Large intestine (tissue), 3 donors: ENCODE measurements around the gene SH3RF3. TPM values are rescaled to one million over a fixed set of nuclear protein-coding genes. Genes with fewer than 3 reads are reported as not detected.
"Not testable (repeated sequence)": the region's sequence is repeated elsewhere in the genome, so short reads cannot be mapped to it uniquely, and the experiment has no call there.

ENCODE experiments used
- DNase-seq, 2 donors: peaks; one replicate each; pipeline versions ENCODE4 v3.0.0 to v3.0.0-alpha.2; 2013
- H3K27ac ChIP-seq: one replicate; pipeline ENCODE4 v1.5.1; 2013; ENCODE audit warnings: low read length
- H3K27me3 ChIP-seq: 2 replicates; pipeline ENCODE4 v1.6.1; 2013; ENCODE audit warnings: low read length; ENCODE audit not compliant: control insufficient read depth, insufficient read depth
- H3K36me3 ChIP-seq: 2 replicates; pipeline ENCODE4 v1.6.1; 2013; ENCODE audit warnings: low read length; ENCODE audit not compliant: control insufficient read depth, insufficient read depth
- H3K4me1 ChIP-seq: one replicate; pipeline ENCODE4 v1.6.1; 2013; ENCODE audit warnings: low read length; ENCODE audit not compliant: control insufficient read depth, insufficient read depth
- H3K4me3 ChIP-seq: one replicate; pipeline ENCODE4 v1.5.1; 2013; ENCODE audit warnings: low read length
- H3K9me3 ChIP-seq: one replicate; pipeline ENCODE4 v1.6.1; 2013; ENCODE audit warnings: mild to moderate bottlenecking, low read depth, low read length, moderate library complexity; ENCODE audit not compliant: control insufficient read depth
- WGBS: methylation state at CpG from one replicate; pipeline ENCODE4 v1.1.5; 2013; ENCODE audit warnings: low lambda C conversion rate; ENCODE audit not compliant: insufficient coverage; 5-methylcytosine and 5-hydroxymethylcytosine counted together
- polyA plus RNA-seq: library from polyadenylated mRNA; unstranded; fragments of 120-200 nt; gene quantifications from one replicate; pipeline ENCODE4 v1.2.1, GENCODE V29; 2013

SH3RF3 gene
- polyA plus RNA-seq, 1 donor, result 3.0 TPM

DNA sequence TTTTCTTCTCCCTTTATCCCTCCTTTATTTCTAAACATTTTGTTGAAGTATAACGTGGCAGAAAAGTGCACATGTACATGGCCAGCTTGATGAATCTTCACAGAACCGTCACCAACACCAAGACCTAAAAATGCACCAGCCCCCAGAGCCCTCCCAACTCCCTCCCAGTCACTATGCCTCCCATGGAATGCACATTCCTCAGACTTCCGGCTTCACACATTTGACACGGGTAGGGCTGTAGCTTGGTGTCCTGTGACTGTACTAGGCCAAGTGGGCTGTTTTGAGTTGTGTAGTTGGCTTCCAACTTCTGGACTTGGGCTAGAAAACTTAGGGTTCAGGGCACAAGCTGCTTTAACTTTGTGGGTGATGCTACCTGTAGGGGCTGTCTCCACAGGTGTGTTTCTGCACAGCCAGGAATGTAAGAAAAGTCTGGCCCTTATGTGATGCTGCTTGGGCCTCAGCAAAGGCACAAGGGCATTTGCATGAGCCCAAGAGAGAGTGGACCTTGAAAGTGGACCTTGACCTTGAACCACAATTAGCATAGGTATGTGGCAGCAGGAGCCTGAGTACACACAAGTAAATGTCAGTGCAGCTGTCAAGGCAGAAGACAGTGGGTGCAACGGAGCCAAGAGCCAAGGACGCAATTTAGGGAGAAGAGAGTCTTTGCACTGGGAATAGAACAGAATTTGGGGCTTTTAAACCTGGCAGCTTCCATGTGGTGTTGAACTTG, 406.4 kb downstream of the SH3RF3 start:
- H3K36me3 ChIP-seq, result no peaks in the 10 kb centered on the region
- H3K4me1 ChIP-seq, result peaks cover 6% of the 10 kb centered on the region
- H3K27ac ChIP-seq, result no peak overlapping the region
- no peaks in the 10 kb centered on the region for H3K9me3 ChIP-seq
- DNase-seq, result peak; percentile 58 to 72
- WGBS, result 75% methylated on average over 2 of the region's 6 CpGs
- peaks cover 5% of the 10 kb centered on the region for H3K27me3 ChIP-seq
- no peak overlapping the region for H3K4me3 ChIP-seq

- not testable (repeated sequence) for H3K27ac ChIP-seq, DNase-seq, H3K9me3 ChIP-seq, H3K27me3 ChIP-seq, H3K4me3 ChIP-seq, H3K36me3 ChIP-seq, H3K4me1 ChIP-seq
- no CpG with 5 or more reads among the region's 3 CpGs for WGBS
Measured at GRCh38 chr2:109536556-109536955, 407.6 kb downstream of the SH3RF3 start.

GRCh38 chr2:109537565-109538222, 408.7 kb downstream of the SH3RF3 start:
- peak in 1 of 2 donors; percentile 63 for DNase-seq
- Histone ChIP-seq H3K27me3 (no peaks in the 10 kb centered on the region), H3K4me1 (peaks cover 6% of the 10 kb centered on the region), H3K36me3 (peaks cover 4% of the 10 kb centered on the region), H3K9me3 (no peaks in the 10 kb centered on the region), H3K4me3 (no peak overlapping the region), H3K27ac (no peak overlapping the region)
- no CpG with 5 or more reads among the region's 10 CpGs for WGBS

GRCh38 chr2:109538546-109538945, 409.5 kb downstream of the SH3RF3 start:
- H3K27ac ChIP-seq, result no peak overlapping the region
- no CpG with 5 or more reads among the region's 8 CpGs for WGBS

GRCh38 chr2:109542384-109542783, 413.4 kb downstream of the SH3RF3 start:
- Histone ChIP-seq H3K9me3 (no peaks in the 10 kb centered on the region), H3K4me3 (no peak overlapping the region), H3K36me3 (peaks cover 8% of the 10 kb centered on the region), H3K4me1 (no peaks in the 10 kb centered on the region), H3K27ac (no peak overlapping the region), H3K27me3 (no peaks in the 10 kb centered on the region)
- WGBS, result 80% methylated on average over 1 of the region's 6 CpGs
- no peak for DNase-seq

More at GRCh38 chr2:109538546-109538945, 409.5 kb downstream of the SH3RF3 start:
- H3K9me3 ChIP-seq, result no peaks in the 10 kb centered on the region
- H3K4me3 ChIP-seq, result no peak overlapping the region
- DNase-seq, result no peak
- H3K36me3 ChIP-seq, result peaks cover 4% of the 10 kb centered on the region
- H3K27me3 ChIP-seq, result no peaks in the 10 kb centered on the region
- peaks cover 6% of the 10 kb centered on the region for H3K4me1 ChIP-seq

GRCh38 chr2:109545828-109546713, 417.1 kb downstream of the SH3RF3 start:
- Histone ChIP-seq H3K4me3 (no peak overlapping the region), H3K27me3 (no peaks in the 10 kb centered on the region), H3K4me1 (no peaks in the 10 kb centered on the region), H3K36me3 (peaks cover 8% of the 10 kb centered on the region), H3K9me3 (no peaks in the 10 kb centered on the region), H3K27ac (no peak overlapping the region)
- WGBS, result 100% methylated on average over 1 of the region's 10 CpGs
- peak; percentile 34 to 52 for DNase-seq

DNA sequence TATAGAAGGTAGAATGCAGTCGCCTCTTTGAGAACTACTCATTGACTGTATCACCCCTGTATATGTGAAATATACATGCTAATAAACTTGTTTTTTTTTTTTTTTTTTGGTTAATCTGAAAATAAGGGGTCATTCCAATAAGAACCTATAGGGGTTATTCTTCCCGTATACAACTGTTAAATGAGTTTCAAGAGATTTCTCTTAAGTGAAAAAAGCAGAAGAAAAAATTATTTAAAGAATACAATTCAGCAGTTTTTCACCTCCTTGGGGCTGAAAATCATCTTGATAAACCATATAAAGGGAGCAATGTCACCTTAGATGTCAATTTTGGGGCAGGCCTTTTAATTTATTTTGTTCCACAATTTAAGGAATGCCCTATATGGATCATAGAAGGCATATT, 418.3 kb downstream of the SH3RF3 start:
- H3K9me3 ChIP-seq, result no peaks in the 10 kb centered on the region
- no peak overlapping the region for H3K4me3 ChIP-seq
- H3K27me3 ChIP-seq, result no peaks in the 10 kb centered on the region
- no peaks in the 10 kb centered on the region for H3K4me1 ChIP-seq
- DNase-seq, result no peak
- H3K27ac ChIP-seq, result no peak overlapping the region
- WGBS, result 90% methylated on average over 2 of the region's 2 CpGs
- H3K36me3 ChIP-seq, result peaks cover 11% of the 10 kb centered on the region

DNA sequence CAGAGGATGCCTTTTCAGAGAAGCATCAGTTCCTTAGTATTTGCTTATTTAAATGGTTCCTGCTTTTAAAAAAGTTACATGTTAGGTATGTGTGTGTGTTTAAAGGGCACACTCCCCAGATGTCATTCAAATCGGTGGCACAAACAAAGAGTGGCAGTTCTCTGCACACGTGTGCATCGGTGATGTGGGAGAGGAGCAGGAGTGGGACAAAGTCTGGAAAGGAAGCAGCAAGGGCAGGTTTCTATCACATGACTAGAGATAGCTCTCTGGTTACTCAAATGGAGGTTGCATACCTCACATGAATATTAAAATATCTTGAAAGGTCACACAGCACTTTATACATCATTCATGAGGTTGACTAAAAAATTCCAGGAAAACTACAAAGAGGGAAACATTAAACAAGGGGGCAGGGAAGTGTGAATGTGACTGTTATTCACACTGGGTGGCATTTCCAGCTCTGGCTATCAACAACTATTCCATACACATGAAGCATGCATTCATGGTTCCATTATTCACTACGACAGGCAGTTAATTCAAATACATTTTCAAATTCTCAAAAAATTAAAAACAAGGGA, 420.1 kb downstream of the SH3RF3 start:
- Histone ChIP-seq H3K36me3 (peaks cover 15% of the 10 kb centered on the region), H3K4me3 (no peak overlapping the region), H3K27me3 (no peaks in the 10 kb centered on the region), H3K9me3 (no peaks in the 10 kb centered on the region), H3K4me1 (no peaks in the 10 kb centered on the region), H3K27ac (peak overlapping the region; percentile 21)
- peak; percentile 61 to 83 for DNase-seq
- no CpG with 5 or more reads among the region's 4 CpGs for WGBS
